ENCODE measurements around the gene DUSP1. TPM values are rescaled to one million over a fixed set of nuclear protein-coding genes. Genes with fewer than 3 reads are reported as not detected.
A peak's percentile ranks its signal among the peaks of the same experiment; 100 is the strongest.

Gene DUSP1
- 5.3 and 7.0 TPM in 2 replicates for total RNA-seq (2014; rRNA removed; shearing (Covaris generic))
- total RNA-seq (2022), result 4.5 and 5.3 TPM in 2 replicates
- percentile 68 among the genes with signal in this experiment for Bru-seq, nascent RNA
- BruChase-seq, experiment 1, labeled RNA remaining after a 6-hour chase, result percentile 45 among the genes with signal in this experiment
- percentile 47 among the genes with signal in this experiment for BruChase-seq, experiment 2, labeled RNA remaining after a 2-hour chase
- long read RNA-seq, transcript DUSP1-201 (4 exons, 2,019 nt), result major isoform, 12 of 12 reads
- long read RNA-seq, partial matches to known transcripts, result 0 of 12 reads
- long read RNA-seq, other reads (novel, unspliced or antisense), result 0 of 12 reads

GRCh38 chr5:172770675-172771438 is at the start of gene DUSP1:
TSS of gene DUSP1 (minus strand) at chr5:172771195. CDS start at chr5:172770952, 243 bp downstream.
- H4K20me1 ChIP-seq (ENCODE audit: insufficient read depth, low read length), result peaks cover 10% of the 10 kb centered on the region; the same call in 1 of the 2 replicates
- H3K4me3 ChIP-seq (ENCODE audit: low read depth, low read length, poor library complexity, severe bottlenecking), result peak within 1 kb of the TSS; percentile 82
- no TSS peak for BruUV-seq (replicated peaks)
- peak within 1 kb of the TSS; percentile 91 for H3K4me2 ChIP-seq (ENCODE audit: low read length)
- H2AFZ ChIP-seq (ENCODE audit: low read length), result peak within 1 kb of the TSS; percentile 88
- H3K79me2 ChIP-seq (ENCODE audit: insufficient read depth, low read depth, low read length), result no peaks in the 10 kb centered on the region
- H3K36me3 ChIP-seq (ENCODE audit: insufficient read depth, low read length), result peaks cover 10% of the 10 kb centered on the region
- peaks cover 29% of the 10 kb centered on the region for H3K4me1 ChIP-seq (ENCODE audit: insufficient read depth, low read length, poor library complexity, severe bottlenecking)
- ChIA-PET POLR2A (interaction anchor here (0.5 to 2.5 kb wide), 5 partner anchors 33 to 764 kb away, joined by 3 to 6 read pairs (median 3); no protein-coding TSS in a partner anchor), CTCF (ENCODE audit: unreplicated experiment) (interaction anchor here (0.6 to 1.8 kb wide), 4 partner anchors 56 to 213 kb away, joined by 3 to 6 read pairs (median 4); partner anchors contain the start of gene ATP6V0E1)
- intact Hi-C loops (cut with micrococcal nuclease; ENCODE audit: unreplicated experiment), result loop anchor here (2.0 to 5.0 kb wide), 3 partner anchors 140 to 286 kb away; partner anchors contain the start of gene CREBRF
- TF ChIP-seq EZH2phosphoT487 (IDR thresholded peaks at IDR 0.05; ENCODE audit: borderline replicate concordance, low read depth, low read length) (no peak), CTCF (conservative IDR thresholded peaks at IDR 0.05; ENCODE audit: low read length) (peak; percentile 59)
- no peaks in the 10 kb centered on the region for H3K9me2 ChIP-seq (ENCODE audit: insufficient read depth, low read length)
- H3K9me3 ChIP-seq (ENCODE audit: low read length), result no peaks in the 10 kb centered on the region
- H3K27ac ChIP-seq (ENCODE audit: low read depth, low read length, poor library complexity, severe bottlenecking), result peak within 1 kb of the TSS; percentile 44
- DNase-seq (ENCODE audit: low spot score), result peak; percentile 93

- POLR2A ChIA-PET, result no interaction called here
- Histone ChIP-seq H4K20me1 (ENCODE audit: insufficient read depth, low read length) (no peaks in the 10 kb centered on the region), H2AFZ (ENCODE audit: low read length) (no peak overlapping the region), H3K4me2 (ENCODE audit: low read length) (no peak overlapping the region), H3K4me3 (ENCODE audit: low read depth, low read length, poor library complexity, severe bottlenecking) (no peak overlapping the region), H3K9me3 (ENCODE audit: low read length) (0 out of 2 replicates have a peak, but pooled peaks cover under 1% of the 10 kb centered on the region), H3K9me2 (ENCODE audit: insufficient read depth, low read length) (no peaks in the 10 kb centered on the region), H3K36me3 (ENCODE audit: insufficient read depth, low read length) (no peaks in the 10 kb centered on the region), H3K79me2 (ENCODE audit: insufficient read depth, low read depth, low read length) (no peaks in the 10 kb centered on the region), H3K4me1 (ENCODE audit: insufficient read depth, low read length, poor library complexity, severe bottlenecking) (no peaks in the 10 kb centered on the region), H3K27ac (ENCODE audit: low read depth, low read length, poor library complexity, severe bottlenecking) (no peak overlapping the region)
- intact Hi-C loops (cut with micrococcal nuclease; ENCODE audit: unreplicated experiment), result no loop called here
- TF ChIP-seq EZH2phosphoT487 (IDR thresholded peaks at IDR 0.05; ENCODE audit: borderline replicate concordance, low read depth, low read length), result no peak
- no peak for TF ChIP-seq CTCF (conservative IDR thresholded peaks at IDR 0.05; ENCODE audit: low read length)
- CTCF ChIA-PET (ENCODE audit: unreplicated experiment), result no interaction called here
- BruUV-seq (replicated peaks), result no TSS peak
- no peak for DNase-seq (ENCODE audit: low spot score)
Measured at GRCh38 chr5:172820046-172820767, 49.2 kb upstream of the DUSP1 start.
